Right lung (tissue), 5 donors: ENCODE measurements around the gene RAD1. TPM values are rescaled to one million over a fixed set of nuclear protein-coding genes. Genes with fewer than 3 reads are reported as not detected.
"Not testable (repeated sequence)": the region's sequence is repeated elsewhere in the genome, so short reads cannot be mapped to it uniquely, and the experiment has no call there.

ENCODE experiments used
- DNase-seq, 2 donors: peaks; one replicate each; pipeline ENCODE4 v3.0.0-alpha.2; 2013
- polyA plus RNA-seq, 5 donors: library from polyadenylated mRNA; unstranded; fragments of 120-200 nt; gene quantifications; one replicate each; pipeline versions ENCODE4 v1.2.1 to v1.2.3, GENCODE V29; 2013; ENCODE audit warnings: inconsistent platforms in 1 of 5, low replicate concordance in 1 of 5; ENCODE audit not compliant: insufficient read length in 5 of 5, insufficient read depth in 1 of 5

Gene RAD1
- polyA plus RNA-seq, 5 donors, result 29.6 to 45.7 (median 39.4) TPM

DNA sequence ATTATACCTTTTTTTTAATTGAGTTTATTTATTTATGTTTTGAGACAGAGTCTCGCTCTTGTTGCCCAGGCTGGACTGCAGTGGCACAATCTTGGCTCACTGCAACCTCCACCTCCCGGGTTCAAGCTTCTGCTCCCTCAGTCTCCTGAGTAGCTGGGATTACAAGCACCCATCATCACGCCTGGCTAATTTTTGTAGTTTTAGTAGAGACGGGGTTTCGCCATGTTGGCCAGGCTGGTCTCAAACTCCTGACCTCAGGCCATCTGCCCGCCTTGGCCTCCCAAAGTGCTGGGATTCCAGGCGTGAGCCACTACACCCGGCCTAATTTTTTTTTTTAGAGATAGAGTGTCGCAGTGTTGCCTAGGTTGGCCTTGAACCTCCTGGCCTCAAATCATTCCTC is 8.0 kb upstream of the RAD1 start:
- DNase-seq, result not testable (repeated sequence)

GRCh38 chr5:34919077-34919476 is 3.8 kb upstream of the RAD1 start:
- DNase-seq, result no peak

- no peak for DNase-seq
Observed at GRCh38 chr5:34918025-34918424, 2.7 kb upstream of the RAD1 start.

DNA sequence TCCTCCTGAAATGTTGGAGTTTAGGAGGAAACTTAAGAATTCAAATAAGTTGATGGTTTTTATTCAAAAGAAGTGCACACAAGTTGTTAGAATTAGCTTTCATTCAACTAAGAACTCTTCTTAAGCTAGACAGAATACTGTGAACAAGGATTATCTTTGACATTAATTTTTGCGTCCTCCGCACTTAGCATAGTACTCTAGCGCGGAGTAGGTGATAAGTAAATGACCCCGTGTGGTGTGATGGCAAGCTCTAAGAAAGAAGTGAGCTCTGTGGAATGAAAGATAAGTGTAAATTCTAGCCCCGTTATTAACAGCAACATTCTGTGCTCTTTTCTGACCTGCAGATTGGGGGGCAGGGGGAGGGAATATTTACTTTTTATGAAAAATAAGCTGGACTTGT is 1.2 kb upstream of the RAD1 start:
- DNase-seq, result no peak

DNA sequence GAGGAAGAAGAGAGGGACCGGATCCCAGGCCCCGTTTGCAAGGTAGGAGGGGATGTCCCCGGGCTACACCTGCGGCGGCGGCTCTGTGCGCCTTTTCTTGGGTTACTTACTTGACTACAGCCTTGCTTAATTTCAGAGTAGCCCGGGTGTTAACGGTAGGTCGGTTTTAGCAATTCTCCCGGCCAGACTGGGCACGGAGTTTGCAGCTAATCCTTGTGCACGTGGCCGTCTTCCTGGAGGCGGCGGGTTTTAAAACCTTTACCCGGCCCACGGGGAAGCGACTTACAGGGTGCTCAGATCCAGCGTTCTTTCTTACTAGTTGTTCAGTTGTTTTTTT is 520 bp upstream of the RAD1 start:
- no peak for DNase-seq

GRCh38 chr5:34914671-34915138 is 599 bp downstream of the RAD1 start:
- no peak for DNase-seq

- DNase-seq, result no peak
Observed at GRCh38 chr5:34913072-34913471, 2.2 kb downstream of the RAD1 start.

DNA sequence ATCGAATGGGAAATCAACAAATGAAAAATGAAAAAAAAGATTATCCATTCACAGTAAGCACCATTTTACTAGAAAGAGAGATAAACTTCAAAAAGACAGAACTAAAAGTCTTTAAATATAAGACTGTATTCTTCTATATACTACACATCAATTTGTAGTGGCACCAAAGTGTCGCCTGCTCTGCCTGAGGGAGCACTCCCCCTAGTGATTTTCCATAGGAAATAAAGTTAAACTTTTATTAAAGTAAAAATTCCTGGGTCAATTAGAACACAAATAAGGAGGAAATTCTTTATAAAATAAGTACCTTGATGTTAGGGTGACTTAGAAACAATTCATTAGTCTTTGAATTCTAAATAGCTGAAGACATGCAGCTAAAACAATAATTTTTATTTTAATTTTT is 9.7 kb downstream of the RAD1 start:
- no peak for DNase-seq

DNA sequence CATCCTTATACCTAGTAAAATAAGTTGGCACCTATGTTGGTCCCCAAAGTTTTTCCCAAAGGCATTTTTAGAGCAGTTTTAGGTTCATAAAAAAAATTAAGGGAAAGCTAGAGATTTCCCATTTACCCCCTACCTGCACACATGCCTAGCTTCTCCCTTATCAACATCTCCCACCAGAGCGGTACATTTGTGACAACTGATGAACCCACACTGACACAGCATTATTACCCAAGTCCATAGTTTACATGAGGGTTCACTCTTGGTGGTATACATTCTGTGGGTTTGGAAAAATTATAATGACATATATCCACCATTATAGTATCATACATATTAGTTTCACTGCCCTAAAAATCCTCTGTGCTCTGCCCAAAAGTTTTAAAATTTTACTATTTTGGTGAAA is 12.0 kb downstream of the RAD1 start:
- DNase-seq, result no peak

GRCh38 chr5:34900652-34901051 is 14.7 kb downstream of the RAD1 start:
- DNase-seq, result no peak

DNA sequence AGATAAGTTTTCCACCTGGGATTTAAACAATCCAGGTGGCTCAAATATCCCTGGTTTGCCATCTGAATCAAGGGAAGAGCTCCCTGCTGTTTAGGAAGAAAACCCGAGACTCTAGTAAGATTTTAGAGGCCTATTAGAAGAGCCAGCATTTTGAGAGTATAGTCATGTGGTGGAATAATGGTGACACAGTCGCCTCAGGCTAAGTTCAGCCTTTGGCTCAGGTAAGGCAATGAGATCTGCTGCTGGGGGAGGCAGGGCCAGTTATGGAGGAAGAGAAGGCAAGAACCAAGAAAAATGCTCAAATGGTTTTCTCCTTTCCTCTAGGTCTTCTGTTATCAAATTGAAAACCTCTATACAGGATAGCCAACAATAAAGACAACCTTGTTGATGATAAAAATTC is 16.2 kb downstream of the RAD1 start:
- DNase-seq, result no peak

- peak; percentile 52 to 65 for DNase-seq
Observed at GRCh38 chr5:34898258-34898895, 16.9 kb downstream of the RAD1 start.

GRCh38 chr5:34897646-34898045 is 17.7 kb downstream of the RAD1 start:
- DNase-seq, result no peak

DNA sequence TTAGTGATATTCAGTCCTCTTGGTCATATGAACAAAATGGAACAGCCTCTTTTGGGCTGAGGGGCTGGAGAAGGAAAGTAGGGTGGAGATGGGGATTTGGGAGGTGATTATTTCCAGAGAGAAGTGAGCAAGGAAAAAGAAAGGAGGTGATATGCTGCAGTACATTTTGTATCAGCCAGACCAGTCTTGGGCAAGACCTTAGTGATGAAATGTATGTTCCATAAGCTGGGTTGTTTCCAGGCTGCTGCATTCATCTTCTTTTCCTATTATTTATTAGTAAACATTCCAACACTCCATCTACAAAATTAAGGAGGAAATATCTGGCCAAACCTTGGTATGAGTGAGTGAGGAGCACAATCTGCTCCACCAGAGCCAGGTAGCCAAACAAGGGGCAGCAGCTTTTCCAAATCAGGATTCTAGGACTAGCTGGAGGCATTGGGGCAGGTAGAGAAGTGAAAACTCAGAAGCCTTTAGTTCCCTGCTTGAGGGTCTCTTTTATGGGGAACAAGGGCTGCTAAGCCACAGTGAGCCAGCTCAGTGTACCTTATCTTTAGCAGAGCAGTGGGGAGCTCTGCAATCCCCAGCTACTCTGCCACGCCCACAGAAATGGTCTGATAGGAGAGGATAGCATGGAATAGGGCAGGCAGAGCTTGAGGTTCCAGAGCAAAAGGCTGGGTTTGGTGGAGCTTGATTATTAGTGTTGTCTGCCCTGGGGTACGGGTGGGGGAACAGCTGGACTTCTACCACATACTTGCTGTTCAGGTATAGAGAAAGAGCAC is 19.5 kb downstream of the RAD1 start:
- DNase-seq, result no peak

GRCh38 chr5:34894716-34895115 is 20.6 kb downstream of the RAD1 start:
- no peak for DNase-seq

- DNase-seq, result no peak
Observed at GRCh38 chr5:34892414-34892813, 22.9 kb downstream of the RAD1 start.

DNA sequence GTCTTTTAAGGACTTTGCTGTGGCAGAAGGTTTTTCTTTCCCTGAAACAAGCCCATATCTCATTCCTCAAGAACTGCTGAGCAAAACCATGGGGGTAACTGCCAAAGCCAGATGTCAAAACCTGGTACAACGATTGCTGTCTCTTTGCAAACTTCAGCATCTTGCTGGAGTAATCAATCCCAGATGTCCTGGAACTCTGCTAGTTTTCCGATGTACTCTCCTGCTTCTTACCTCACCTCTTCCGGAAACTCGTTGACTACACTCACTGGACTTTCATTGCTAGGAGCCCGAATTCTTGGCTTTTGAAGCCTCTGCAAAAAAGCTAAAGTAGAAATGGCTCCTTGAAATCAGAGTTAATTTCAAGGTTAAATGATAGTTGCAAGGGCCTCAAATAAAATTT is 23.3 kb downstream of the RAD1 start:
- no peak for DNase-seq

DNA sequence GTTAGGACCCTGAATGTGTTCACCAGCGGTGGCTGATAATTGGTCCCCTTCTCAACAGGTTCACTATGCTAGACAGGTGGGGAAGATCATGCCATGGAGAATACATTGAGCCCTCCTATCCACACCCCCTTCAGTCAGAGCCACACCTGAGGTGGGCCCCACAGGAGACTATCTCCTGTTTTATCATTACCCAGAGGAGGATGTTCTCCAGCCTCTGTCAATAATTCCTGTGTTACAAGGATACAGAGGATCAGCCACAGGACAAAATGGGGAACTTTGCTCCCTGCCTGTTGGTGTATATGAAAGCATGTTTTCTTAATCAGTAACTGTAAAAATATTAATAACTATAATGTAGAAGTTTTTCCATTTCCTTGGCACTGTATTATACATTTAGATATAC is 25.9 kb downstream of the RAD1 start:
- DNase-seq, result no peak

DNA sequence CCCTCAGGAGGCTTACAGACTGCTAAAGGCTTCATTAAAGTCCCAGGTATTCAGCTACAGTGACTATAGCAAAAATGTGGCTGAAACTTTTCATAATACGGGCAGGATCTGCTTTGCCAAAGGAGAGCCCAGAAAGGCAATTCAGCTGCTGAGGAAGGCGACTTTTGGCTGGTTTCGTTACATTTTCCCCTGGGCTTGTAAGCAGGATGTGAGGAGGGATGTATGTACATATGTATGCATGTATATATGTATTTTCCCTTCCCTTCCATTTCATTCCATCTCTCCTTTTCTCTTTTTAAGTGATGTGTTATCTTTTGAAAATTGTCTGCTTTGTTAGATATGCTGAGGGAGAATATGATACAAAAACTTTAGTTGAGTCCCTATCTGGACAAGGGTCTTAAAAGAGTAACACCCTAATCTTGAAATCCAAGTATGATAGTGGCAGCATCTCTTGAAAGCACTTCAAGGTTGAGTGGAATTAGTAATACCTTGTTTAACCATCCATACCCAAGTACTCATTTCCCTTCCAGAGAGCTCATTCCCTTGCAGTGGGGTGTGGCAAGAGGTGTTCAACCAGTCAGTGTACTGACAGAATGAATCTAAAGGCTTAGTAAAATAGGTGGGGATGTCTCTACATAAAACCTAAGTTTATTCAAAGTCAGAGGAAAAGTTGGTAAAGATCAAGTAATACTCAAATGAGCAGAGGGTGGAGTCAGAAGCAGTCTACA is 28.7 kb downstream of the RAD1 start:
- no peak for DNase-seq

DNA sequence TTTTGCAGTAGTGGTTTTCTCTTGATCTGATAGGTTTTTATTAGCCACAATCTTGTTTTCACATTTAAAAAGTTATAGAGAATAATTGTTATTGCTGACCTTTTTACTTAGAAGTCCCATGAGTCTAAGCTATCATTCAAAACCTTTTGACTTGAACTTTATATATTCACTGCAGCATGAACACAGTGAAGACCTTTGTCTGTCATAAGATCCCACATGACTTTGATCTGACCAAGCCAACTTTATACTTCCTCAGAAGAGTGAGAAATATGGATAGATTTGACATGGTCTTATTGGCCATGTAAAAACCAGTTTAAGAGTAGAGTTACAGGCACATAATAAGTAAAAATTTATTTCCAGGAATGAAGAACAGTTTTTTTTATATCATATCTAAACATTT is 34.1 kb downstream of the RAD1 start:
- DNase-seq, result no peak

DNA sequence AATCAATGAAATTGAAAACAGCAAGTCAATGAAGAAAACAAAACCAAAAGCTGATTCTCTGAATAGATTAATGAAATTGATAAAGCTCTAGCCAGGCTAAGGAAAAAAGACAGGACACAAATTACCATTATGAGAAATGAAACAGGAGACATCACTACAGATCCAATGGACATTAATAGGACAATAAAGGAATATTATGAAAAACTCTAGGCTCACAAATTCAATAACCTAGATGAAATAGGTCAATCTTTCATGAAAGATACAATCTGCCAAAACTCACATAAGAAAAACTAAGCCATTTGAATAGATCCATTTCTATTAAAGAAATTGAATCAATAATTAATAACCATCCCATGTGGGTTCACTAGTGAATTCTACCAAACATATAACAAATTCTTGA is 39.0 kb downstream of the RAD1 start:
- no peak for DNase-seq

- no peak for DNase-seq
Observed at GRCh38 chr5:34870382-34870781, 44.9 kb downstream of the RAD1 start.

- no peak for DNase-seq
Observed at GRCh38 chr5:34869256-34869655, 46.0 kb downstream of the RAD1 start.
